ENCODE data around the gene MAP2K6.

Gene MAP2K6

GRCh38 chr17:69518951-69519350 lies 104.5 kb downstream of the MAP2K6 start:
- no peak overlapping the region for H3K27ac ChIP-seq (ENCODE audit: low read depth, low read length)
- H3K9ac ChIP-seq (ENCODE audit: low read depth, low read length) = no peak overlapping the region
- no peak overlapping the region for H3K4me3 ChIP-seq (ENCODE audit: low read length)
- no peaks in the 10 kb centered on the region for H3K9me3 ChIP-seq (ENCODE audit: insufficient read depth, low read depth, low read length)
- whole genome bisulfite sequencing = 98% methylated on average over 5 of the region's 5 CpGs
- H3K27me3 ChIP-seq (ENCODE audit: insufficient read depth, low read length) = no peaks in the 10 kb centered on the region
- H3K36me3 ChIP-seq (ENCODE audit: insufficient read depth, low read length) = peaks cover 40% of the 10 kb centered on the region
- no peaks in the 10 kb centered on the region for H3K4me1 ChIP-seq (ENCODE audit: insufficient read depth, low read length)

GRCh38 chr17:69523244-69523861 lies 108.9 kb downstream of the MAP2K6 start:
- Histone ChIP-seq H3K4me3 (ENCODE audit: low read length) (no peak overlapping the region), H3K9ac (ENCODE audit: low read depth, low read length) (no peak overlapping the region), H3K9me3 (ENCODE audit: insufficient read depth, low read depth, low read length) (no peaks in the 10 kb centered on the region), H3K27me3 (ENCODE audit: insufficient read depth, low read length) (no peaks in the 10 kb centered on the region), H3K4me1 (ENCODE audit: insufficient read depth, low read length) (no peaks in the 10 kb centered on the region), H3K36me3 (ENCODE audit: insufficient read depth, low read length) (peaks cover 72% of the 10 kb centered on the region), H3K27ac (ENCODE audit: low read depth, low read length) (no peak overlapping the region)
- 73% methylated on average over 7 of the region's 7 CpGs for WGBS

GRCh38 chr17:69524854-69525253 lies 110.4 kb downstream of the MAP2K6 start:
- no peaks in the 10 kb centered on the region for H3K27me3 ChIP-seq (ENCODE audit: insufficient read depth, low read length)
- H3K36me3 ChIP-seq (ENCODE audit: insufficient read depth, low read length) = peaks cover 65% of the 10 kb centered on the region
- no peak overlapping the region for H3K9ac ChIP-seq (ENCODE audit: low read depth, low read length)
- no peaks in the 10 kb centered on the region for H3K4me1 ChIP-seq (ENCODE audit: insufficient read depth, low read length)
- 93% methylated on average over 4 of the region's 4 CpGs for WGBS
- H3K27ac ChIP-seq (ENCODE audit: low read depth, low read length) = no peak overlapping the region
- no peaks in the 10 kb centered on the region for H3K9me3 ChIP-seq (ENCODE audit: insufficient read depth, low read depth, low read length)
- no peak overlapping the region for H3K4me3 ChIP-seq (ENCODE audit: low read length)

- Histone ChIP-seq H3K9ac (ENCODE audit: low read depth, low read length) (no peak overlapping the region), H3K9me3 (ENCODE audit: insufficient read depth, low read depth, low read length) (no peaks in the 10 kb centered on the region), H3K27me3 (ENCODE audit: insufficient read depth, low read length) (no peaks in the 10 kb centered on the region), H3K27ac (ENCODE audit: low read depth, low read length) (no peak overlapping the region), H3K4me1 (ENCODE audit: insufficient read depth, low read length) (no peaks in the 10 kb centered on the region), H3K36me3 (ENCODE audit: insufficient read depth, low read length) (peaks cover 65% of the 10 kb centered on the region), H3K4me3 (ENCODE audit: low read length) (no peak overlapping the region)
- WGBS = 54% methylated on average over 9 of the region's 9 CpGs
Measured at GRCh38 chr17:69525920-69526841, 111.7 kb downstream of the MAP2K6 start.

- H3K4me3 ChIP-seq (ENCODE audit: low read length) = no peak overlapping the region
- 70% methylated on average over 4 of the region's 5 CpGs for WGBS
- no peak overlapping the region for H3K9ac ChIP-seq (ENCODE audit: low read depth, low read length)
- no peaks in the 10 kb centered on the region for H3K27me3 ChIP-seq (ENCODE audit: insufficient read depth, low read length)
- H3K4me1 ChIP-seq (ENCODE audit: insufficient read depth, low read length) = peaks cover 1% of the 10 kb centered on the region; the same call in 1 of the 2 replicates
- H3K27ac ChIP-seq (ENCODE audit: low read depth, low read length) = no peak overlapping the region
- H3K9me3 ChIP-seq (ENCODE audit: insufficient read depth, low read depth, low read length) = no peaks in the 10 kb centered on the region
- peaks cover 69% of the 10 kb centered on the region for H3K36me3 ChIP-seq (ENCODE audit: insufficient read depth, low read length)
Measured at GRCh38 chr17:69528035-69528434, 113.5 kb downstream of the MAP2K6 start.

GRCh38 chr17:69533481-69534234 lies 119.2 kb downstream of the MAP2K6 start:
- Histone ChIP-seq H3K4me1 (ENCODE audit: insufficient read depth, low read length) (peaks cover 18% of the 10 kb centered on the region), H3K27me3 (ENCODE audit: insufficient read depth, low read length) (no peaks in the 10 kb centered on the region), H3K4me3 (ENCODE audit: low read length) (no peak overlapping the region), H3K27ac (ENCODE audit: low read depth, low read length) (no peak overlapping the region; the same call in 1 of the 2 replicates), H3K9ac (ENCODE audit: low read depth, low read length) (no peak overlapping the region), H3K36me3 (ENCODE audit: insufficient read depth, low read length) (peaks cover 53% of the 10 kb centered on the region), H3K9me3 (ENCODE audit: insufficient read depth, low read depth, low read length) (no peaks in the 10 kb centered on the region)
- WGBS = 49% methylated on average over 10 of the region's 11 CpGs

GRCh38 chr17:69534235-69534621 lies 119.7 kb downstream of the MAP2K6 start:
- Histone ChIP-seq H3K4me1 (ENCODE audit: insufficient read depth, low read length) (peaks cover 18% of the 10 kb centered on the region), H3K27me3 (ENCODE audit: insufficient read depth, low read length) (no peaks in the 10 kb centered on the region), H3K4me3 (ENCODE audit: low read length) (no peak overlapping the region), H3K27ac (ENCODE audit: low read depth, low read length) (no peak overlapping the region), H3K9me3 (ENCODE audit: insufficient read depth, low read depth, low read length) (no peaks in the 10 kb centered on the region), H3K36me3 (ENCODE audit: insufficient read depth, low read length) (peaks cover 53% of the 10 kb centered on the region), H3K9ac (ENCODE audit: low read depth, low read length) (no peak overlapping the region)
- 60% methylated on average over 5 of the region's 5 CpGs for WGBS

- Histone ChIP-seq H3K4me1 (ENCODE audit: insufficient read depth, low read length) (peaks cover 18% of the 10 kb centered on the region), H3K9me3 (ENCODE audit: insufficient read depth, low read depth, low read length) (no peaks in the 10 kb centered on the region), H3K9ac (ENCODE audit: low read depth, low read length) (no peak overlapping the region), H3K36me3 (ENCODE audit: insufficient read depth, low read length) (peaks cover 49% of the 10 kb centered on the region), H3K4me3 (ENCODE audit: low read length) (no peak overlapping the region), H3K27me3 (ENCODE audit: insufficient read depth, low read length) (no peaks in the 10 kb centered on the region), H3K27ac (ENCODE audit: low read depth, low read length) (no peak overlapping the region)
- WGBS = 95% methylated on average over 6 of the region's 6 CpGs
Measured at GRCh38 chr17:69535016-69535570, 120.6 kb downstream of the MAP2K6 start.

GRCh38 chr17:69538795-69539194 lies 124.3 kb downstream of the MAP2K6 start:
- H3K27ac ChIP-seq (ENCODE audit: low read depth, low read length) = no peak overlapping the region
- no peak overlapping the region for H3K9ac ChIP-seq (ENCODE audit: low read depth, low read length)
- 94% methylated on average over 2 of the region's 2 CpGs for WGBS
- H3K4me1 ChIP-seq (ENCODE audit: insufficient read depth, low read length) = peaks cover 9% of the 10 kb centered on the region
- no peaks in the 10 kb centered on the region for H3K27me3 ChIP-seq (ENCODE audit: insufficient read depth, low read length)
- no peaks in the 10 kb centered on the region for H3K9me3 ChIP-seq (ENCODE audit: insufficient read depth, low read depth, low read length)
- H3K36me3 ChIP-seq (ENCODE audit: insufficient read depth, low read length) = peaks cover 46% of the 10 kb centered on the region
- H3K4me3 ChIP-seq (ENCODE audit: low read length) = no peak overlapping the region

- peaks cover 4% of the 10 kb centered on the region for H3K4me1 ChIP-seq (ENCODE audit: insufficient read depth, low read length)
- no peaks in the 10 kb centered on the region for H3K27me3 ChIP-seq (ENCODE audit: insufficient read depth, low read length)
- H3K36me3 ChIP-seq (ENCODE audit: insufficient read depth, low read length) = peaks cover 42% of the 10 kb centered on the region
- H3K9ac ChIP-seq (ENCODE audit: low read depth, low read length) = no peak overlapping the region
- no peak overlapping the region for H3K27ac ChIP-seq (ENCODE audit: low read depth, low read length)
- H3K4me3 ChIP-seq (ENCODE audit: low read length) = no peak overlapping the region
- no peaks in the 10 kb centered on the region for H3K9me3 ChIP-seq (ENCODE audit: insufficient read depth, low read depth, low read length)
- WGBS = 83% methylated on average over 2 of the region's 2 CpGs
Measured at GRCh38 chr17:69539274-69539673, 124.8 kb downstream of the MAP2K6 start.
